GM19463 (cell line): ENCODE data around the gene PASK.

Source experiments
- ATAC-seq: cut with Tn5 transposase; IDR thresholded peaks from one replicate; pipeline ENCODE4 v1.9.1; 2021; ENCODE audit warnings: mild to moderate bottlenecking, moderate library complexity; ENCODE audit not compliant: unreplicated experiment

PASK gene

GRCh38 chr2:241182126-241182525 is 32.9 kb upstream of the PASK start:
- ATAC-seq: no peak

DNA sequence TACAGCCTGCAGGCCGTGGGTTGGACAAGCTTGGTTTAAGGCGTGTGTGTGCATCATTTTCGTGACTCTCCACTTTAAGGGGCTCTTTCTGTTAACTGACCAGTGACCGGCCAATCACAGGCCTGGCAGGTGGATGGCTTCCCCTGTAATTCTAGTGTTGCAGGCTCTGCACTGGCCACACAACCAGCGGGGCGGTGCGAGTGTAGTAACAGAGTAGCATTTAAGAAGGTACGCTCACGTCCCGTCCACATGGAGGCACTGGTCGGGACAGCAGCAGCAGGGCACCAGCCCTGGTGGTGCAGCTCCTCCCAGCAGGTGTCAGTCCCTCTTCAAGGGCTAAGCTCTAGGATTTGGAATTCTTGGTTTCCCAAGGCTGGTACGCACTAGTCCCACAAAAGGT is 31.2 kb upstream of the PASK start:
- no peak for ATAC-seq

DNA sequence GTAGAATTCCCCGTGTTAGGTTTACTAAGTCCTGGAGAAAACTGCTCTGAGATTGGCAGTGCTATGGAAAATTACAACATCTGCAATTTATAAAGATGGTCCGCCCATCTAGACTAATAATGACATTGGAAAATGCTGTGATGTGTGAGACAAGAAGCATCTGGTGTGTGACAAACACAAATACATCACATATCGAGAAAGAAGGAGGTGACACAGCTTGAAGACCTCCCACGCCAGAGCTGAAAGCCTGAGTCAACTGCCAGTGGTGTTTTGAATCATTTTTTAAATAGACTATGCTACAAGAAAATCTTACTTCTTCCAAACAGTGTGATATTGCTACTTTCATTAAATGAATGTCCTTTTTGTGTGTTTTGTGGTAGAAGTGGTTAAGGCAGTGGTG is 30.6 kb upstream of the PASK start:
- ATAC-seq: no peak

DNA sequence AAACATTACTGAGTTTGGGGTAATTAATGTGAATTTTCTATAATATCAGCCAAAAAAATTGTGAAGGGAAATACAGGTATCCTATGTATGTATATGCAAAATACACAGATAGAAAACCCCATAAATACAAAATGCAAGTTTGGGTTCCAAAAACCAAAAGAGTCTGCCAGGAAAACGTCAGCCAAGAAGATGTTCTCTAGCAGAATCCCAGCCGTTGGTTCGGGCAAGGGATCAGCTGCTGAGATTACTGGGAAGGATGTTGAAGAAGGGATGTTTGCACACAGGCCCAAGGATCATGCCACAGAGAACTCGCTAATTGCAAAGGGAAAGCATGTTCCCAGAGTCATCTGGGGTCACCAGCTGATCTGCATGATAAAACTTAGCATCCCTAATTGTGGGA is 29.7 kb upstream of the PASK start:
- no peak for ATAC-seq

GRCh38 chr2:241177526-241178334 is 28.5 kb upstream of the PASK start:
- ATAC-seq: no peak

- ATAC-seq: no peak
Measured at GRCh38 chr2:241173557-241173956, 24.3 kb upstream of the PASK start.

DNA sequence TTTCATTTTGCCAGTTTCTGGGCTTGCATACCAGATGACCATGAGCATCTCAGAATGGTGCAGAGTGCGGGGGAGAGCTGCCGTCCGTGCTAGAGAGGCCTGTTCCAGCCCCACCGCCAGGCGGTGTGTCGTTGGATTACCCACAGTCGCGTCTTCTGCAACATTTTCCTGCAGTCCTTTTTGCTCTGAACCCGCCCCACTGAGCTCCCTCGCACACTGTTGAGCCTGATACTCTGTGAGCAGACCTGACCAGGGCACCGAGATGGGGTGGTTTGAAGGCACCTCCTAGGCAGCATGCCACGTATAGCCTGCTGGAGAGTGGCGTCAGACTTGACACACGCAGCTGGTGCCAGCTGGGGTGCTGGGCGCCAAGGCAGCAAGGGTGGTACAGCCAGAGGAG is 19.1 kb upstream of the PASK start:
- ATAC-seq: no peak

DNA sequence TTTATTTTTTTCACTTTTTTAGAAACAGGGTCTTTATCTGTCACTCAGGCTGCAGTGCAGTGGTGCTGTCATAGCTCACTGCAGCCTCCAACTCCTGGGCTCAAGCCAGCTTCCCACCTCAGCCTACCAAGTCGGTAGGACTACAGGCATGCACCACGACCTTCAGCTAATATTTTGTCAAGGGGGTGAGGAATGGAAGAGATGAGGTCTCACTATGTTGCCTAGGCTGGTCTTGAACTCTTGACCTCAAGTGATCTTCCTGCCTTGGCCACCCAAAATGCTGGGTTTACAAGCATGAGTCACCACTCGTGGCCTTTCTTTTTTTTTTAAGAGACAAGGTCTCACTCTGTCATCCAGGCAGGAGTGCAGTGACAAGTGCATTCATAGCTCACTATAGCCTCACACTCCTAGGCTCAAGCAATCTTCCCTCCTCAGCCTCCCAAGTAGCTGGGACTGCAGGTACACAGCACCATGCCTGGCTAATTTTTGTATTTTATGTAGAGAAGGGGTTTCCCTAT is 14.4 kb upstream of the PASK start:
- no peak for ATAC-seq

- no peak for ATAC-seq
Measured at GRCh38 chr2:241161646-241162281, 12.5 kb upstream of the PASK start.

GRCh38 chr2:241160318-241160717 is 11.0 kb upstream of the PASK start:
- no peak for ATAC-seq

DNA sequence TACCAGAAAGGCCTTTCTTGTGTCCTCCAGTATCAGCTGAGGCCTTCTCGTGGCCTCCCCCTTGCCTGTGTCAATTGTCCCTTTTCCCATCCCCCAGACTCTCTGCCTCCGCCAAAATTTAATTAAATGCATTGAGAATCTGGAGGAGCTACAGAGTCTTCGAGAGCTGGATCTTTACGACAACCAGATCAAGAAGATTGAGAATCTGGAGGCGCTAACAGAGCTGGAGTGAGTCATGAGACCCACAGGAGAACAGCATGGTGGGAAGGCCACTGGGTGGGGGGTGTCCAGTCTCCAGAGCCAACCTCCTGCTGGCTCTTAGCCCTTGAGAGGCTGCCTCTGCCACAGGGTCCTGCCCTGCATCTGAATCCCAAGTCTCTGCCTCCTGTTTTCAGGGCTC is 9.8 kb upstream of the PASK start:
- ATAC-seq: no peak

GRCh38 chr2:241158546-241158900 is 9.3 kb upstream of the PASK start:
- no peak for ATAC-seq

GRCh38 chr2:241157841-241158545 is 8.7 kb upstream of the PASK start:
- ATAC-seq: no peak

DNA sequence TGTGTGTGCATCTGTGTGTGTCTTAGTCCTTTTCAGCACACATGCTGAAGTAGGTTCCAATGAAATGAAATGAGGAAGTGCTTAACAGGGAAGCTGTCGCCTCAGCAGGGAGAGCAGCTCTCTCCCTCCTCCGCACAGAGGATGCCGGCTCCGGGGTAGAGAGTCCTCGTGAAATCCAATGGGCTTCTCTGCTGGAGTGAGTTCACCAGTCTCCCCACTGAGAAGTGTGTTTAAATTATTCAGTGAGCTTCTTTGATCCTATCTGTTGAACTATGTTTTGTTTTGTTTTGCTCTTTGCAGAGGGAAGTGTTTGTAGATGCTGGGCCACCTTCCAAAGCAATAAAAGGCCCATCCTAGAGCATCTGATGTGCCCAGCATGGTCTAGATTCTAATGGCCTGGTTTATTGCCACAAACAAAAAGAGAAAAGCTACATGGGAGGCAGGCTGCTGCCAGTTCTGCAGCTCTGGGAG is 7.7 kb upstream of the PASK start:
- ATAC-seq: no peak

DNA sequence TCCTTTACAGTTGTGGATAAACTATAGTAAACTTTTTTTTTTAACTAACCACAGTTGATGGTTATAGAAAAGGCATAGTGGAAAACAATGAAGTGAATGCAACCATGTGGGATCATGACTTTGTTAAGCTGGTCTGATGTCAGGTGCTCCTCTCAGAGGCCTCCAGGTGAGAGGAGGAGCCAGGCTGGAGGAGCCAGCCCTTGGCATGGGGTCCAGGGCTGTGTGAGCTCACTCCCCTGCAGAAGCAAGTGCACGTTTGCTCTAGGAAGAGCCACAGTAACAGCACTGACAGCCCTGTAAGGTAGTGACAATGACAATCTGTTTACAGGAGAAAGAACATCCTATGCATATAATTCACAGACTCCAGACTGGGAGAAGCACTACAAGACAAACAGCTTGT is 6.7 kb upstream of the PASK start:
- ATAC-seq: no peak

- ATAC-seq: no peak
Measured at GRCh38 chr2:241154915-241155314, 5.6 kb upstream of the PASK start.

GRCh38 chr2:241153616-241154015 is 4.3 kb upstream of the PASK start:
- no peak for ATAC-seq

DNA sequence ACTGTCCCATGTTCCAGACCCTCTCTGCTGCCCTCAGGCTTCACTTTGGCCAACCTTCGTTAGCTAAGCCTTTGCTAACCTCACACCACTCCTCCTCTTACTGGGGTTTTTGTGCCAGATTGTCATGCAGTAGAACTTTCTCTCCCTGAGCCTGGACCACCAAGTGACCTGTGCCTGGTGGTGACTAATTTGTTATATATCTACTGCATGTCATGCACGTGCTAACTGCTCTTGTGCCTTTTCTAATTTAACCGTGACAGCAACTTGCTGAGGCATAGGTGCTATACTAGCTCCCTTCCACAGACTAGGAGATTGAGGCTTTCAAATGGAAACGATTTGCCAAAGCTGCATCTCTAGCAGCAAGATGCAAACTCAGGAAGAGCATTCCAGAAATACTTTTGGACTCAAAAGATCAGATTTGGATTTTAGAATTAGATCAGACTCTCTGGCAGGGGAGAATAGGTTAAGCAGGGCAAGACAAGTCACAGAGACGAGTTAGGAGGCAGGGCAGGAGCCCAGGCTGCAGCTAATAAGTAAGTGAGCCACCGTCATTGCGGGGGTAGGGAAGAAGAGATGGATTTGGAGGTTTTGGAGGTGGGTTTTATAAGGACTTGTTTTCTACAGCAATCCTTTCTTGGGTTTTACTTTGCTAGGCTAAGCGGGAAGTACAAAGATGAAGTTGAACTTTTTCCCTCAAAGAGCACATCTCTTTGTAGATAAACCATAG is 2.8 kb upstream of the PASK start:
- ATAC-seq: no peak

DNA sequence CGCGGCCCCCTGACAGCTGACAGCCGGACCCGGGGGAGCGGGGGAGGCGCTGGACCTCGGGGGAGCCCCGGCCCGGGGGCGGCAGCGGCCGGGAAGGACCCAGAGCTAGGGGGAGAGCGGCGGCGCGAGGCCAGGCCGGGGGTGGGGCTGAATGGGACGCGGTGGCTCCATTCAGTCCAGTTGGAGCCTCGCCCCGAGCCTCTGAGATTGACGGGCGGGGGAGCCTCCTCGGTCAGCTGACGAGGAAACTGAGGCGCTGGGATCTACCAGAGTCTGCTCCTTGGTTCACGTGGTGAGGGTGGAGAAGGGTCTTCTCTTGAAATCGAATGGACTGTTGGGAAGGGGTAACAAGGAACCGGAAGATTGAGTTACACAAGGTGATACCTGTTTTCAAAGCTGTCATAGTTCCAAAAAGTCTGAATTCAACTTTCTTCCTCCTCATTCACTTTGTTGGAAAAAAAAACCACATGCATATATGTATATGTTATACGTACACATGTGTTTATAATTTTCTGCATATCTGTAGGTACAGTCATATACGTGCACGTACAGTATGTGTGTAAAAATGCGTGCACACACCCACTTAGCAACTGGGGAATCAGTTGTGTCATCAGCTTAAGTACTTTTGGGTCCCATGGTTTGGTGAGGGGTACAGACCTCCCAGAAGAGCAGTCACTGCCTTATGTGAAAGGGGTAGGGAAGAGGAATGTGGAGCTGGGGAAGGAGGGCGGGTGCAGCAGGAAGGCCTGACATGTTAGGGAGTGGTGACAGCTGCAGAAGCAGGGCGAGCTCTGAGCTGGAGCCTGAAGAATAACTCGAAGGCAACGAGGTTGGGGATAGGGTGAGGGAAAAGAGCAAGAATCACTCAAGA is 1.6 kb upstream of the PASK start:
- ATAC-seq: no peak
